GM12874 (cell line): ENCODE results near the gene MCTP2.

Experiments used
- CTCF ChIP-seq: IDR thresholded peaks from 2 replicates; pipeline ENCODE4 v1.5.1; 2011; ENCODE audit warnings: low read depth, mild to moderate bottlenecking, control low read depth, low read length, moderate library complexity; ENCODE audit not compliant: insufficient read depth

MCTP2 gene

GRCh38 chr15:94305133-94305532 lies 73.8 kb downstream of the MCTP2 start:
- no peak for TF ChIP-seq CTCF

- no peak for TF ChIP-seq CTCF
Observed at GRCh38 chr15:94306700-94307650, 75.6 kb downstream of the MCTP2 start.

DNA sequence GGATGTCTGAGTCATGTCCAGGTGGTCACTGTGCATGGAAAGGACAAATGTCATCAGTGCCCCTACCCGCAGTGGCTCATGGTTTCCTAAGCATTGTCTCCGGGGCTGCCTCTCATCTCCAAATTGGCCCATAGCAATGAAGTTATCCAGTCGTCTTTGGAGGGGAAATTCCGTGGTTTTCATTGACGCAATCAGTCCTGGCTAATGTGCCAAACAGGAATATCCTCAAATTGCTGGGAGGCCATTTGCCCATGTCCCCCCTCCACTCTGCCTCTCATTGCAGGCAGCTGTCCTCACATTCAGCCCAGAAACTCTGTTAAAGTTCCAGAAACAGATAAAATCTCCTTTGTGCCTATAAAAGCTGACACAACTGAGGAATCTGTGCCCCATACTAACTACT lies 81.6 kb downstream of the MCTP2 start:
- no peak for TF ChIP-seq CTCF

GRCh38 chr15:94314639-94315038 lies 83.3 kb downstream of the MCTP2 start:
- TF ChIP-seq CTCF: no peak

DNA sequence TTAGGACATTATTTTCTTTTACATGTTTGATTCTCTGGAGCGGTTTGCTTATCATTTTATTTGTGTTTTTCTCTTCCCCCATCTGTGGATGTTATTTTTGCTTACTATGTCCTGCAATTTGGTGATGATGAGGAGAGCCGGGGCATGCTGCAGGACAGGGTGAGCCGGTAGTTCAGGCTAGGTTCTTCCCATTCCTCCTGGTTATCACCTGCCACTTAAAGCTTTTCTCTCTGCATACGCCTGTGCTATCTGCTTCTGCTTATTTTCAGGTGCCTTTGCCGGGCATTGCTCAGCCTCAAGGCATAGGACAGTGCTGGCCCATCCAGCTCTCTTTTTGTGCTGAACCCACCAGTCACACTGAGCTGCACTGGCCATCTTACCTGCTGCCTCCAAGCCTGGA lies 85.8 kb downstream of the MCTP2 start:
- no peak for TF ChIP-seq CTCF

GRCh38 chr15:94322141-94322540 lies 90.8 kb downstream of the MCTP2 start:
- no peak for TF ChIP-seq CTCF

GRCh38 chr15:94323076-94323475 lies 91.7 kb downstream of the MCTP2 start:
- TF ChIP-seq CTCF: no peak
